DMS 273 treated with DMSO at 0.1 percent for 48 hours (cell line): ENCODE data around the gene GALNT13.

Experiments
- DNase-seq: peaks from one replicate; lab custom pipeline; 2025; lab: John Stamatoyannopoulos, UW

The GALNT13 gene

DNA sequence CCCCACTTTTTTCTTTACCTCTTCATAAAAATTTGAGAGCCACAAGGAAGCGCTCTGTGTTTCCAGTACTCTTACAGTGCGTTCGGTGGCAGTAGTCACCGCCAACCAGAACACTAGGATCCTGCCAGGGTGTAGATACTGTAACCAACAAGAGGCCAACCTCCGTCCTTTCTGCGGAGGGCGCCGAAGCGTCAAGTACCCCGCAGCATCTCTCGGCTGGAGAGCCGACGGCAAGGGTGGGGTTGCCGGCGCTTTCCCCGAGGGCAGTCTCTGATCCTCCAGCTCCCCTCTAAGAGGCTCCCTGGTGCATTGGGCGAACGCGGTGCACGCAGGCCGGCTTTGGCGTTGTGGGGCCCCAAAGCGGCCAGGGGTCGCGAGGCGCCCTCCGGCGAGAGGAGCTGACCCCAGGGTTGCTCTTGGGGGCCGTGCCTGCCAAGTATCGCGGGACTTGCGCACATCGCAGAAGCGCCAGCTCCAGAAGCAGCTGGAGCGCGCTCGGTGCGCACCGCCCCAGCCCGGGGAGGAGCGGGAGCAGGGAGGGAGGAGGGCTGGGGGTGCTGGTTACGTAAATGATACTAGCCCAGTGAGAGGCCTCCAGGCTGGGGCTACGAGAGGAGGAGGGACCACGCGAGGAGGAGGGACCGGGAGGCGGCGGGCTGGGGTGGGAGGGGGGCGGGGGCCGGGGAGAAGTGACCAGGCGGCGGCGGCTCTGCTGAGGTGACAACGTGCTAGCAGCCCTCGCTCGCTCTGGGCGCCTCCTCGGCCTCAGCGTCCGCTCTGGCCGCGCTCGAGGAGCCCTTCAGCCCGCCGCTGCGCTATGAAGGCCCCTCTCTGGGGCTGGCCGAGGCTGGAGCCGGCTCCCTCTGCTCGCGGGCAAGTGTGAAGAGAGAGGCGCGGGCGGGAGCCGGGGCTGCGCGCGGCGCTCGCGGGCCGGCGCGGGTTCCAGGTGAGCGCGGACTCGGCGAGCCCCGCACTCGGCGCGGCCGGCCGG, at the start of gene GALNT13:
GALNT13 (plus strand) TSS at position 692 of the 991 bp plus-strand sequence.
- peak; percentile 86 for DNase-seq

DNA sequence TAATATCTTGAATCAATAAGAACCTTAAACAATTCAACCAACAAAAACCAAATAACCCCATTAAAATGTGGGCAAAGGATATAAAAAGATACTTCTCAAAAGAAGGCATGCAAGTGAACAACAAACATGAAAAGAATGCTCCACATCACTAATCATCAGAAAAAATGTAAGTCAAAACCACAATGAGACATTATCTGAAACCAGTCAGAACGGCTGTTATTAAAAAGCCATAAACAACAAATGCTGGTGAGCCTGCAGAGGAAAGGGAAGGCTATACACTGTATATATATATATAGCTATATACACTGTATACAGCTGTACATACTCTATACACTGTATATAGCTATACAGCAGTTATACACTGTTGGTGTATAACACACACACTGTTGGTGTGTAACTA, 47.8 kb upstream of the GALNT13 start:
- no peak for DNase-seq

DNA sequence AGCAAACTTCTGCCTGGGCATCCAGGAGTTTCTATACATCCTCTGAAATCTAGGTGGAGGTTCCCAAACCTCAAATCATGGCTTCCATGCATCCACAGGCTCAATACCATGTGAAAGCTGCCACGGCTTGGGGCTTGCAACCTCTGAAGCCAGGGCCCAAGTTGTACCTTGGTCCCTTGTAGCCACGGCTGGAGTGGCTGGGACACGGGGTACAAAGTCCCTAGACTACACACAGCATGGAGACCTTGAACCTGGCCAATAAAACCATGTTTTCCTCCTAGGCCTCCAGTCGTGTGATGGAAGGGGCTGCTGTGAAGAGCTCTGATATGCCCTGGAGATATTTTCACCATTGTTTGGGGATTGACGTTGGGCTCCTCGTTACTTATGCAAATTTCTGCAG, 43.4 kb upstream of the GALNT13 start:
- DNase-seq = no peak

DNA sequence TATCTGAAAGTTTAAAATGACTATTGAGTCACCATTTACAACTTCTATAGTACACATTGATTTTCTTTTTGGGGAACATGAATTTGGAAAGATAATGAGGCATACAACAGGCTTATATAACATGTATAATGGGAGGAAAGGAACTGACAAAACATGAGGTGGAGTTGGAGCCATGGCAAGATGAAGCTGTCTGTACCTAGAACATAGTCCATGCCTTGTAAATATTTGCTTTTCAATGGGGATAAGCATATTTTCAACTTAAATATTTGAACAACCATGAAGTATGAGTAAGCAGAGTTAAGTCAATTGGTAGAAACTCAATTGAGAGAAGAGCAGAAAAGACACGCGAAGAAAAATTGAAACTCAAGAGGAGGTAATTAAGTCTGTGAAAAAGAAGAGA, 37.1 kb upstream of the GALNT13 start:
- DNase-seq = no peak

DNA sequence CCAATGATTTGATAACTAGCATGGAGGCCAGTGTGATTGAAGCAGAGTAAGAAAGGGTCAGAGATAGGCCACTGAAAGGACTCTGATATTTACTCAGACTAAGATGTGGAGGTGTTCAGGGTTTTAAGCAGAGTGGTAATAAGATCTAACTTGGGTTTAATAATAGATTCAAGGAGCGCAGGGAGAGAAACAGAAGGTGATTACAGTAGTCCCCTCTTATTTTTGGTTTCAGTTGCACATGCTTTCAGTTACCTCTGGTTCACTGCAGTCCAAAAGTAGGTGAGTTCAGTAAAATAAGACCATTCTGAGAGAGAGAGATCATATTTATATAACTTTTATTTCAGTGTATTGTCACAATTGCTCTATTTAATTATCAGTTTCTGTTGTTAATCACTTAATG, 13.5 kb upstream of the GALNT13 start:
- DNase-seq = no peak

DNA sequence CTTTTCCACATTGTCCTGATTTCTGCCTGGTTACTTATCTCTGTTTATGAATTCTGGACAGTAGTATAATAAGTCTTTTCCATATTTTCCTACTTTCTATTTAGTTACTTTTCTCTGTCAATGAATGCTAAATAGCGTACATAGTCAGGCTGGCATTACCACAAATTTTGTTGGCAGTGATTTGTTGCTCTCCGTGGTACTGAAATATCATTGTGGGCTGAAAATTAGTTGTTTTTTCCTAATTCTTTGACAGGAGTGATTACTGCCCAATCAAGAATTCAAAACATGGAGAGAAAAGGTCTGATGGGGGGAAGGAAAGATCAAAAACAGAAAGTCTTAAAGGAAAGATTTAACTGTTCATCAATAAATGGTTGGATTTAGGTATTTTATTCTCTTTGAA, 7.7 kb upstream of the GALNT13 start:
- no peak for DNase-seq

DNA sequence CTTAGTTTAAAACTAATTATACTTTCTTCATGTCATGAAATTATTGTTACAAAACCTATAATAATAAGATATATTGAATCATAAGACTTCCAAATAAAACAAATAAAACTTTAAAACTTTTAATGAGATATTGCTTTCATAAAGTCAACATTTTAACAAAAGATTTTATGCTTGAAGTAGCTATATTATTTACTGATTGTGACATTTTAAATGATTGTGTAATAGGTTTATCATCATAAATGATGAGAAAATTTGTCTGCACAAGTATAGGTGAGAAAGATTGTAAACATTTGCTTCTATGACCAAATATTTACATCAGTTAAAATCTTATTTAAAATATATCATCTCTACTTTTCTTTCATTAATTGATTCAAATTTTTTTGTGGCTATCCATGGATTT, 5.1 kb upstream of the GALNT13 start:
- DNase-seq = no peak

DNA sequence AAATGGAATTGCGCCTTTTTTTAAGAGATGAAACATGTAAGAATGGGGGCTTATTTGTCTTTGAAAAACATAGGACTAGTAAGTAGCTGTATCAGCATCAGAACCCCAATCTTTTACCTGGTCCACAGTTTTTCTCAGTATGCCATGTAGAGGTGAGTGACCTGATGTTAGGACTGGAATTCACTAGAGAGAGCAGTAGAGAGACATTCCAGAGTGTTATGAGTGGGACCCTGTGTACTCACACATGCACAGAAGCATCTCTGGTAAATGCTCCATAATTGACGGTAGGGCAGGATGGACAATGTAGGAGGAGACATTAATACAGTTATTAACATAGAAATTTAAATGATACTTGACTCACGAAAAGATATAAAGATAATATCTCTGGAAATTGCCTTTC, 1.4 kb upstream of the GALNT13 start:
- no peak for DNase-seq

DNA sequence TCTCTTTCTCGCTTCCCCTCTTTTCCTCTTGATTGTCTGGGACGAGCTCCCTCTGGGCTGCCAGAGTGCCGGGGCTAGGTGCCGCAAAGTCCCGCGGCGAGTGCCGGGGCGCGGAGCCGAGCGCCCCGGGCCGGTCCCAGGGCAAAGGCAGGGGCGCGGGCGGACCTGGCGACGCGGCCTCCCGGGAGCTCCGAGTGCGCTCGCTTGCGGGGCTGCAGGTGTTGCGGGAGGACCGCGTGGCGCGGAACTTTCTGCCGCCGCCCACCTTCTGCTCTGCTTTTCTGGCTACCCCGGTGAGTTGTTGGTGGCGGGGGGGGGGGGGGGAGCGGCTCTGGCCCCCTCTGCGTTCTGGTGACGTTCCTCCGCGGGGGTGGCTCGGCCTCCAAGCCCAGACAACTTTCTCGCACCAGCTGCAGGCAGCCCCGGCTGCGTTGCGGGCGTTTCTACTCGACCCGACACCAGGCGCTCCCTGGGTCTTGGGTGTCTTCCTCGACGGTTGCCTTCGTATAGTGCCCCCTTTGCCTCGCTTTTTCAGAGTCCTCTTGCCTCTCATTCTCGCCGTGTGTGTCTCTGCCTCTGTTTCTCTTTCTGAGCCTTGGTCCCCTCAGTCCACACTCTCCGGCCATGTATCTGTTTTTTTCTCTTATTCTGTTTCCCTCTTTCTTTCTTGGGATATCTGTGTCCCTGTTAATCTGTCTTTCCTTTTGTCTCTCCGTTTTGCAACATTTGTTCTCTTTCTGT, 759 bp downstream of the GALNT13 start:
- DNase-seq = no peak

DNA sequence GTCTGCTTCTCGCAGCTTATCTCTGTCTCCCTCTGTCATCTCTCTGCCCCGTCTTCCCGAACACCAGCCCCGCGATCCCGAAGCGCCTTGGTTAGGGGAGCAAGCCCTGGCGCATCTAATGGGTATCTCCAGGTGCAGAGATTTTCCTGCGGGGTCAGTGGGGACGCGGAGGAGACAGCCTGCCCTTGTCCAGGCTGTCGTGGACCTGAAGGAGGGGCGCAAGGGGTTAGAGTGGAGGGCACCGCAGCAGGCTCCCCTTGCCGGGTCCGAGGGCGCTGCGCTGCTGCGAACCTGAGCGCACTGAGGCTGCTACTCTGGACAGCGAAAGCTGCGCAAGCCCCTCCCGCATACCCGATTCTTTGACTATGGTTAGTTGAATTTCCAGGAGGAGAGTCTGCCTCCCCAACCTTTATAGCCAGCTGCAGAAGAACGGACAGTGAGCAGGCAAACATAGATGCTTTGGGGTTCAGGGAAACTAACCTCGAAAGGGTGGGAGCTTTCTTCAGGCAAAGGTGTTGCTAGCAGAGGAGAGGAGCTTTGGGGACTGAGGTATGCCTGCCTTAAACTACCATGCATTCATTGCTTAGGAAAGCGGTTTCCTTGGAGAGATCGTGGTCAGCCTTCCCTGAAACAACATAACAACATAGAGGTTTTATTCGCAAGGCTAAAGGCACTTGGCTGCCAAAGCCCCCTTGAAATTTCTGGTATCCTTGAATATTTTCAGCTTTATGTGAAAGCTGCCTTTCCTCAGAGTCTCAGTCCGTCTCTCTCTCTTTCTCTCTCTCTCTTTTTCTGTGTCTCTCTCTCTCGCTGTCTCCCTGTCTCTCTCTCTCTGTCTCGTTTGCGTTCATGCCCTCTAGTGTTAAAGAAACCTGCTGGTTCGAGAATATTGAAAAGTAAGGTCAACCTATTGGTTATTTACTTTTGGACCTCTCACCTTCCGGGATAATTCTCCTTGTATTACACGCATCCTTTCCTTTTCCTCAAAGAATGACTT, 1.6 kb downstream of the GALNT13 start:
- no peak for DNase-seq

DNA sequence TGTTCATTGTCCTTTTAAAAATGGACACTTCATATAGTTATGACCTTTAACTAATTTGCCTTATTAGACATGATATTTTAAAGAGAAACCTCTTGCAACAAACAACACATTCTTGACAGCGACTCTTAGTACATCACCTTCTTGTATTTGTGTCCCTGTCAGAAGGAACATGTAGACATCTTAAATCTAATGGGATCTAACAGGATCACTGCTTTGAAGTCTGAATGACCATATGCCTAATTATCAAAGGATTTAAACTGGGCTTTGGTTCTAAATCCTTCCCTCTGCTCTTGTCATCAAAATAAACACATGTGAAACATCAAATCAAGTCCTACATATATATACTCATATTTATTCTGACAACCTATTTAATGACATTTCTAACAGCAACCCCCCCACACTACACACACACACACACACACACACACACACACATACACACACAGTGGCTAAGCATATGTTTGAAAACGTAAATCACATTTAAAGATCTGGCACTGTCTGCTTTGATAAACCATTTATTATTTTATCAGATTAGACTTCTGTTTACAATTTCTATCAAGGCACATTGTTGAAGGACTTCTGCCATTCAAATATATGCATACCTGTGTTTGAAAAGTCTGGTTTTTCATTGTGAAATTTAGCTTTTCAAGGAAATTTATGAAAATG, 4.2 kb downstream of the GALNT13 start:
- no peak for DNase-seq

DNA sequence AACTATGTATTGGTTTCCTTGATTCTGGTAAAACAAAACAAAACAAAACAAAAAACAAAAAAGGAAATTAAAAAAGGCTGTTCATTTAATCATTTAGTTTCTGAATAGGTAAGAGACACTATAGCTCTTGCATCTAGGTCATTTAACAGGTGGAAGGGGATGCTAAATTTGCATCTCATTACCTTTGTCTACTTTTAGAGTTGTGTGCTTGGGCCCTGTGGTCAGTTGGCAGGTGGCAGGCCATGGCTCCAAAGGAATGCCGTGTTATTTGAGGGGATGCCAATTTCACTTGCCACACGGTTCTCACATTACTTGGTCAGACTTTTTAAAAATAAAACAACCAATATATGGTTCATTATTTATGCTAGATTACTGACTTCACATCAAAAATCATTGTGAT, 9.2 kb downstream of the GALNT13 start:
- DNase-seq = no peak

DNA sequence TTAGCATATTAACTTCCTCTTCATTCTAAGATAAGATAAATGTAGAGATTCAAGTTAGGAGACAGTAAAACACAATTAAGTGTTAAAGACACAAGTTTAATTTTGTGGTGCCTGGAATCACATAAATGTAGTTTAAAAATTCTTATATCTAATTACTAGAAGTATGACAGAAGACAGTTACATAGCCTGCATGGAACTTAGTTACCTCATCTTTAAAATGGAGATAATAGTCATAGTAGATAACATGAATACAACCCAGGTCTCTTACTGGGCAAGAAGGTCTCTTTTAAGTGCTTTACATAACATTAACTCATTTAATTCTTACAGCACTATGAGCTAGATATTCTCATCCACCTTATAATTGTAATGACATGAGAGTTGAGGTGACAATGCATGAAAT, 15.1 kb downstream of the GALNT13 start:
- no peak for DNase-seq

DNA sequence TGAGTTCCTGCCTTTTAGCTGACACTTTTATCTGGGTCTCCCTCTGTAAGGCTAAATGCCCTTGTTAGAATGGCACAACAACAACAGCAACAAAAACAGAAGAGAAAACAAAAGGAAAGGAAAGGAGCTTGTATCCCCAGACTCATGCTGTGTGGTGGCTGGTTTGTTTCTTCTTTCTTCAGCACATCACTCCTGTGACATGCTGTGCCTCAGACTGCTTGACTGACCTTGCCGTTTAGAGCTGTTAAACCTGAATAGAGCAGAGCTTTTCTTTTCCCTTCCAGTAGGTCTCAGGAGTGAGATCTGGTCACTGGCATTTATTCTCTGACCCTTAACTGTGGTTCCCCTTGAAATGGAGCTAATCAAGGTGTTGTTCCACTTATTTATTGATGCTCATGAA, 18.9 kb downstream of the GALNT13 start:
- DNase-seq = no peak

DNA sequence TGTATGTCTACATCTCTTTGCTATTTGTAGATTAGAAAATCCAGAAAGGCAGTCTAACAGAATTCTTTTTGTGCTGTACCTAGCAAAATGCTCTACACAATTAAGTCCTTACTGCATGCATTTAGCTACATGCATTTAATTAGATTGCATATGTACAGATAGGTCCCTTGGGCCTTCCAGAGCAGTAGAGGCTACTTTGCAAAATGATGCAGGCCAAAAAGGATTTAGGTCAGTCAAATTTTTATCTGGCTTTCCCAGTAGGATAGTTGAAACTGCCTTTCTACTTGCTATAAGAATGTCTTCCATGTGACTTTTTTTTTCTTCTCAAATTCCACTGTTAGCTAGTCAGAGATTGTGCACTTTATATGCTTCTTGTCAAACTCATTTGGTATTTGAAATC, 19.3 kb downstream of the GALNT13 start:
- DNase-seq = no peak

DNA sequence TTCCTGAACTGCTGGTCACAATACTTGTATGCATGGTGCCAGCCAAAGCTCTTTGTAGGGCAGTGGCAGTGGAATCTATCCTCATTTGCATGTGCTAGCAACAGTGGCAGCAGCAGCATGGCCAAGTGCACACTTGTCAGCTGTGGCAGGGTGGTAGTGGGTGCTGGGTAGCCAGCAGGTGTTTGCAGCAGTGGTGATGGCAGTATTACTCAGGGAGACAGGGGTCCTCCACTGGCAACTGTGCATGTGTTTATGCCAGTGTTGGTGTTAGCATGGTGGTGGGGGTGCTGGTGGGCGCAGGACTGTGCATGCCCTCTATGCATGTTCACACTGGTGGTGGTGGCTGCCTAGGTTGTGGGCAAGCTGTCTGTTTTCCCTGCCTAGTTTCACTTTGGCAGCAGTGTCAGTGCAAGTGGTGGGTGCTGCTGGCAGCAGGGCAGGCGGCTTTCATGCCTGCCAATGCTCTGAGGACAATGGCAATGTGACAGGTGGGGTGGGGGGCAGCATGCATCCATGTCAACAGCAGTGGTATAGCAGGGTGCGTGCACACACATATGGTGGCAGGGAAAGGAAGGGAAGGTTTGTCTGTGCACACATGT, 41.2 kb downstream of the GALNT13 start:
- no peak for DNase-seq

DNA sequence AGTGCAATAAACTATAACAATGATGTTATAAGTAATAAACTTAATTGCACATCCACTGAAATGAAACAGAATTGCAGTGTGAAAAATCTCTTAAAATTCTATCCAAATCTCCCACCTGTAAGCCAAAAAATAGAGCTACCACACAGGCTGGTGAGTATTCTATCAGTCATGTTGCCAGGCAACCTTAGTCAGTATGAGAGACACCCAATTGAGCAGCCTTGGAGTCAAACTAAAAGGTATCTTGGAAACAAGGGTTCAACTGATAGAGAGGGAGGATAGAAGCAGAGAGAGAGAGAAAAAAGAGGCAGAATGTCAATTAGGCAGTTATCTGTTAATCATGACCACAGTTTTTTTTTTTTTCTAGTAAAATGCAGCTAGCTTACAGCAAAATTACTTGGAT, 45.8 kb downstream of the GALNT13 start:
- no peak for DNase-seq

DNA sequence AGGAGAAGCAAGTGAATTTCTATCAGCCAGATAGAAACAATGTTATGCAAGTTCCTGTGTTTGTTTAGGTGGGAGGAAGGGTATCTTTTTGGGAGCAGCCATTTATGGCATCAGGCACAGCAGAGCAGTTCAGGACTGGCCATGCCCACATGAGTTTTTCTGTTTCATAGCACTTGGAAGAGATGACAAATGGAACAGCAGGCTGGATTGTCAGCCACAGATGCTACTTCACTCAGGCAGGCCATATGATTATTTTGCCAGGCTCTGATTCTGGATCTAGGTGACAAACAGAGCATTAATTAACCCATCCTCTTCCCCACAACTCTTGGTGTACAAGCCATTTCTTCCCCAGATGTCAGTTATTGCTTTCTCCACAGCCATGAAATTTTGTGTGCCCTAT, 63.8 kb downstream of the GALNT13 start:
- DNase-seq = no peak

DNA sequence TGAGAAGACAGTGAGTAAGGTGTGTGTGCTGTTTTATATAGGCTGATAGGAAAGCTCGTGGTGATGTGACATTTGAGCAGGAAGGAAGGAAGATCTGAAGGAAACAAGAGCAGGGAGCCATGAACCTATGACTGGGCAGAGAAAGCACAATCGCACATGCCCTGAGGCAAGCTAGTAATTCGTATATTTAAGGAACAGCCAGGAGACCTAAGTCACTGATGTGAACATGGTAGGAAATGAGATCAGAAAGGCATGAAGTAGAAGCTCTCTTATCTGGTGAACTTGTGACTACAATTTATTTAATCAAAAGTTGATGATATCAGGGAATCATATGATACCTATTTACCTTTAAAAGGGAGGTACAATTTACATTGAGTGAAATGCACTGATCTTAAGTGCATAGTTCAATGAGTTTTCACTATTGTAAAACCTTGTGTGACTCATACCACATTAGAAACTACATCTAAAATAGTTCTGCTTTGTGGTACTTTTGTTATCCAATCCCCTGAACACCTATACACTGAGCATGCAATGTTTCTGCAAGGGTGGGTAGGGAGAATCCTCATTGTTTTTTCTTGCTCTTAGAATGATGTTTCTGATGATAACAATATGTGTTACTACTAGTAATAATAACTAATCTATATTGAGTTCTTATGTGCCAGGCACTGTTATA, 67.5 kb downstream of the GALNT13 start:
- no peak for DNase-seq

DNA sequence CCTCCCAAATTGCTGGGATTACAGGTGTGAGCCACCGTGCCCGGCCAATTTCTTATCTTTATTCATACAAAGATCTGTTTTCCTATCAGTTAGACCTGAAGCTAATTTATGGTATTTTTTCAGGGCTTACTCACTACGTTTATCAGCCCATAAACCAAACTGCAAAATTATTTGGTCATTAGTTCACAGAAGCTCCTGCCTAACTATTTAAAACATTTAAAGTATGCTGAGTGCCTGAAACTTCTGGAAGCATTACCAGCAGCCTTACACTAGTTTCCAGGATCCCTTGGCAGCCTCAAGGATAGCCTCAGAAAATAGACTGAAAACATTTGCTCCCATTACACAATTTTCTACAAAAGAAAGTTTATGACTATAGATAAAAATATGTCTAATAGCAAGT, 68.8 kb downstream of the GALNT13 start:
- no peak for DNase-seq
